H1 (cell line): ENCODE results near the gene KIDINS220. TPM values are rescaled to one million over a fixed set of nuclear protein-coding genes. Genes with fewer than 3 reads are reported as not detected.

ENCODE experiments used
- CTCF ChIA-PET: fragments of 300-600 bp; sonication (Branson Sonifier 250); formaldehyde crosslinking; loops from one replicate; lab custom pipeline; 2021; ENCODE audit not compliant: partially characterized antibody; lab: Charles Lee
- POLR2A ChIA-PET: fragments of 300-600 bp; sonication (Branson Sonifier 250); formaldehyde crosslinking; loops from one replicate; lab custom pipeline; 2021; ENCODE audit warnings: inconsistent platforms; ENCODE audit not compliant: partially characterized antibody; lab: Charles Lee
- DNase-seq, 2 experiments: peaks; one replicate each; pipeline versions ENCODE4 v3.0.0 to v3.0.0-alpha.2; 2010 to 2022; ENCODE audit warnings: low spot score in 2 of 2, low read depth in 1 of 2, mixed read lengths in 1 of 2
- FAIRE-seq: peaks from 2 replicates; lab custom pipeline; 2011; peaks lifted over from hg19 to GRCh38; lab: Jason Lieb, UNC
- H2AFZ ChIP-seq: 2 replicates; pipeline ENCODE4 v1.8.1; 2012; ENCODE audit warnings: low read length, inconsistent platforms
- H2AK5ac ChIP-seq: 2 replicates; pipeline ENCODE4 v1.6.1; 2013; ENCODE audit warnings: low read depth, low read length
- H2BK120ac ChIP-seq: replicated peaks from 2 replicates; pipeline ENCODE3; 2013; ENCODE audit warnings: low read depth, low read length, inconsistent platforms
- H2BK12ac ChIP-seq: 2 replicates; pipeline ENCODE4 v1.6.1; 2013; ENCODE audit warnings: low read depth, low read length
- H2BK15ac ChIP-seq: 2 replicates; pipeline ENCODE4 v1.6.1; 2013; ENCODE audit warnings: low read length
- H2BK20ac ChIP-seq: 2 replicates; pipeline ENCODE4 v1.6.1; 2013; ENCODE audit warnings: low read length
- H2BK5ac ChIP-seq: 2 replicates; pipeline ENCODE4 v1.6.1; 2013; ENCODE audit warnings: low read depth, low read length
- H3K14ac ChIP-seq: 2 replicates; pipeline ENCODE4 v1.6.1; 2013; ENCODE audit warnings: inconsistent platforms; ENCODE audit not compliant: insufficient read length
- H3K18ac ChIP-seq: 2 replicates; pipeline ENCODE4 v1.6.1; 2013; ENCODE audit warnings: low read length; ENCODE audit errors: extremely low read depth
- H3K23ac ChIP-seq: 2 replicates; pipeline ENCODE4 v1.6.1; 2013; ENCODE audit warnings: inconsistent platforms; ENCODE audit not compliant: insufficient read length
- H3K23me2 ChIP-seq: 2 replicates; pipeline ENCODE4 v1.6.1; 2013; ENCODE audit warnings: low read depth, low read length
- H3K27ac ChIP-seq: 2 replicates; pipeline ENCODE4 v1.6.1; 2011; ENCODE audit warnings: low read depth, low read length, inconsistent platforms
- H3K27me3 ChIP-seq, 4 experiments: replicated peaks in 1 of 4; 1 replicate in 1 of 4; 2 replicates in 3 of 4; pipeline versions ENCODE4 v1.6.1 to v1.8.1; 2011 to 2013; ENCODE audit warnings: low read length in 3 of 4, mild to moderate bottlenecking in 3 of 4, inconsistent platforms in 2 of 4, mixed read lengths in 2 of 4, moderate library complexity in 1 of 4; ENCODE audit not compliant: control insufficient read depth in 3 of 4, insufficient read depth in 3 of 4; ENCODE audit errors: extremely low read depth in 1 of 4
- H3K36me3 ChIP-seq, 4 experiments: 2 replicates each; pipeline versions ENCODE4 v1.6.1 to v1.8.1; 2011 to 2013; ENCODE audit warnings: mild to moderate bottlenecking in 4 of 4, low read length in 3 of 4, moderate library complexity in 2 of 4, control low read depth in 1 of 4, inconsistent platforms in 1 of 4; ENCODE audit not compliant: insufficient read depth in 4 of 4, control insufficient read depth in 2 of 4
- H3K4ac ChIP-seq: replicated peaks from 2 replicates; pipeline ENCODE3; 2013; ENCODE audit warnings: low read length, low read depth, mixed read lengths, inconsistent platforms; ENCODE audit not compliant: insufficient read length
- H3K4me1 ChIP-seq, 4 experiments: replicated peaks in 1 of 4; 1 replicate in 1 of 4; 2 replicates in 3 of 4; pipeline versions ENCODE4 v1.6.1 to v1.8.1; 2011 to 2013; ENCODE audit warnings: low read length in 3 of 4, inconsistent platforms in 2 of 4, mixed read lengths in 1 of 4; ENCODE audit not compliant: insufficient read depth in 4 of 4, control insufficient read depth in 3 of 4
- H3K4me2 ChIP-seq, 2 experiments: 2 replicates each; pipeline versions ENCODE4 v1.6.1 to v1.8.1; 2011 to 2013; ENCODE audit warnings: low read depth in 2 of 2, low read length in 2 of 2, control low read depth in 1 of 2, inconsistent platforms in 1 of 2, mild to moderate bottlenecking in 1 of 2; ENCODE audit not compliant: insufficient read depth in 1 of 2
- H3K4me3 ChIP-seq, 4 experiments: fragments of 200-600, 300-600 bp in 1 of 4; sonication (generic), shearing (Covaris generic), sonication (Bioruptor Twin) in 1 of 4; 2 replicates each; pipeline versions ENCODE4 v1.5.1 to v1.8.1; 2011 to 2016; ENCODE audit warnings: low read length in 4 of 4, low read depth in 3 of 4, control low read depth in 2 of 4, inconsistent platforms in 2 of 4, mild to moderate bottlenecking in 2 of 4, mixed read lengths in 1 of 4, moderate library complexity in 1 of 4; ENCODE audit not compliant: insufficient read depth in 2 of 4; ENCODE audit errors: extremely low read depth in 1 of 4
- H3K56ac ChIP-seq: replicated peaks from 2 replicates; pipeline ENCODE3; 2013; ENCODE audit warnings: low read depth, mild to moderate bottlenecking, mixed read lengths, low read length, inconsistent platforms; ENCODE audit not compliant: insufficient read length
- H3K79me1 ChIP-seq: 2 replicates; pipeline ENCODE4 v1.6.1; 2013; ENCODE audit warnings: low read depth, low read length, control low read depth
- H3K79me2 ChIP-seq, 2 experiments: 2 replicates each; pipeline versions ENCODE4 v1.6.1 to v1.8.1; 2012 to 2013; ENCODE audit warnings: low read length in 2 of 2, mild to moderate bottlenecking in 2 of 2, inconsistent platforms in 1 of 2; ENCODE audit not compliant: insufficient read depth in 2 of 2, control insufficient read depth in 1 of 2
- H3K9ac ChIP-seq, 4 experiments: replicated peaks in 1 of 4; 1 replicate in 1 of 4; 2 replicates in 3 of 4; pipeline versions ENCODE4 v1.6.1 to v1.8.1; 2011 to 2013; ENCODE audit warnings: low read depth in 3 of 4, low read length in 3 of 4, control low read depth in 2 of 4, mild to moderate bottlenecking in 2 of 4, moderate library complexity in 2 of 4, inconsistent platforms in 1 of 4; ENCODE audit errors: extremely low read depth in 1 of 4
- H3K9me3 ChIP-seq, 2 experiments: 2 replicates each; pipeline versions ENCODE4 v1.6.1 to v1.8.1; 2012 to 2013; ENCODE audit warnings: mild to moderate bottlenecking in 2 of 2, moderate library complexity in 2 of 2, control low read depth in 1 of 2, inconsistent platforms in 1 of 2, low read depth in 1 of 2, low read length in 1 of 2, mixed read lengths in 1 of 2; ENCODE audit not compliant: insufficient read depth in 2 of 2
- H4K20me1 ChIP-seq, 2 experiments: replicated peaks in 1 of 2; 2 replicates each; pipeline versions ENCODE3 to v1.8.1; 2011 to 2013; ENCODE audit warnings: inconsistent platforms in 2 of 2, low read length in 2 of 2, mild to moderate bottlenecking in 1 of 2; ENCODE audit not compliant: insufficient read depth in 2 of 2, control insufficient read depth in 1 of 2
- H4K5ac ChIP-seq: 2 replicates; pipeline ENCODE4 v1.6.1; 2013; ENCODE audit warnings: low read length, low read depth, mixed read lengths, inconsistent platforms; ENCODE audit not compliant: insufficient read length
- H4K8ac ChIP-seq: 2 replicates; pipeline ENCODE4 v1.8.0; 2013; ENCODE audit warnings: mild to moderate bottlenecking, moderate library complexity, low read length, inconsistent platforms; ENCODE audit not compliant: insufficient read depth; ENCODE audit errors: extremely low read depth
- H4K91ac ChIP-seq: replicated peaks from 2 replicates; pipeline ENCODE3; 2013; ENCODE audit warnings: low read length, mixed read lengths, inconsistent platforms; ENCODE audit not compliant: insufficient read length
- CBX5 ChIP-seq: fragments of 300-800, 300-1000 bp; sonication (generic); IDR thresholded peaks from 2 replicates; pipeline ENCODE4 v1.7.1; 2016; ENCODE audit warnings: antibody characterized with exemption, low read length, low read depth
- CHD1 ChIP-seq: IDR thresholded peaks from 2 replicates; pipeline ENCODE4 v1.6.1; 2012; ENCODE audit warnings: low read depth, low read length, improper control_type of control experiment
- CTBP2 ChIP-seq: IDR thresholded peaks from 2 replicates; pipeline ENCODE4 v1.7.0; 2011; ENCODE audit warnings: borderline replicate concordance, mild to moderate bottlenecking, moderate library complexity, mixed read lengths, low read length; ENCODE audit not compliant: insufficient read depth, insufficient read length
- E2F6 ChIP-seq: IDR thresholded peaks from 2 replicates; pipeline ENCODE4 v1.6.1; 2012; ENCODE audit warnings: inconsistent platforms
- EGR1 ChIP-seq: IDR thresholded peaks from 2 replicates; pipeline ENCODE4 v1.6.1; 2011; ENCODE audit warnings: low read depth, low read length, borderline replicate concordance
- EZH2 ChIP-seq: fragments of 200-600 bp; sonication (generic); IDR thresholded peaks from 2 replicates; pipeline ENCODE4 v1.7.1; 2012; ENCODE audit warnings: low read depth, mild to moderate bottlenecking, moderate library complexity, low read length, inconsistent platforms; ENCODE audit not compliant: severe bottlenecking
- FOSL1 ChIP-seq: IDR thresholded peaks from 2 replicates; pipeline ENCODE4 v1.6.1; 2011; ENCODE audit warnings: mild to moderate bottlenecking, low read depth, low read length, moderate library complexity; ENCODE audit not compliant: insufficient read depth
- GABPA ChIP-seq: IDR thresholded peaks from 2 replicates; pipeline ENCODE4 v1.6.1; 2011; ENCODE audit warnings: mild to moderate bottlenecking, low read length, moderate library complexity, borderline replicate concordance; ENCODE audit not compliant: insufficient read depth
- HDAC2 ChIP-seq, 2 experiments: fragments of 300-600 bp in 1 of 2; sonication (generic) in 1 of 2; IDR thresholded peaks; 2 replicates each; pipeline ENCODE4 v1.6.1; 2011 to 2012; ENCODE audit warnings: low read depth in 2 of 2, low read length in 2 of 2, mild to moderate bottlenecking in 2 of 2, moderate library complexity in 2 of 2, borderline replicate concordance in 1 of 2, inconsistent platforms in 1 of 2
- KDM5A ChIP-seq: fragments of 200-600 bp; IDR thresholded peaks from 2 replicates; pipeline ENCODE4 v1.7.1; 2012; ENCODE audit warnings: mild to moderate bottlenecking, low read length, inconsistent platforms, mixed read lengths
- WGBS, 2 experiments: shearing (Covaris generic) in 1 of 2; methylation state at CpG; one replicate each; pipeline versions ENCODE4 v1.1.6 to v1.1.7; 2013 to 2015; ENCODE audit warnings: low lambda C conversion rate in 2 of 2, mixed read lengths in 2 of 2, inconsistent platforms in 1 of 2, low coverage in 1 of 2, missing lambda C conversion rate in 1 of 2; ENCODE audit not compliant: insufficient replicate concordance in 2 of 2, insufficient coverage in 1 of 2, insufficient read length in 1 of 2; ENCODE audit errors: extremely low coverage in 1 of 2, missing lambda C conversion rate in 1 of 2; 5-methylcytosine and 5-hydroxymethylcytosine counted together
- polyA plus RNA-seq, 7 experiments: library from polyadenylated mRNA; depleted of rRNA in 3 of 7; stranded (reverse) in 5 of 7; unstranded in 2 of 7; fragments of >200 nt in 5 of 7; fragments of 200-250 nt in 2 of 7; gene quantifications; 1 replicate in 5 of 7; 2 replicates in 1 of 7; 4 replicates in 1 of 7; pipeline versions ENCODE4 v1.2.1 to v1.2.3, GENCODE V29; 2011 to 2013; ENCODE audit warnings: missing spikeins in 2 of 7, mixed read lengths in 2 of 7
- total RNA-seq: library from RNA; stranded (reverse); fragmentation: NEBNext Ultra II Directional; extraction: Animal tissue kit (Norgen Biotek cat#: 25700); gene quantifications from 2 replicates; pipeline ENCODE4 v1.2.1, GENCODE V29; 2021
- TF ChIP-seq, protein P1 (sequence below): IDR thresholded peaks from 2 replicates; pipeline ENCODE4 v1.6.1; 2011; ENCODE audit warnings: low read depth, mild to moderate bottlenecking, low read length; ENCODE audit not compliant: insufficient read depth

The KIDINS220 gene
- total and polyA plus RNA-seq, 2 of the 8 experiments (the other 6 are each of a cell fraction or from before 2014, with no cell fraction given): 21.2 to 27.1 TPM

DNA sequence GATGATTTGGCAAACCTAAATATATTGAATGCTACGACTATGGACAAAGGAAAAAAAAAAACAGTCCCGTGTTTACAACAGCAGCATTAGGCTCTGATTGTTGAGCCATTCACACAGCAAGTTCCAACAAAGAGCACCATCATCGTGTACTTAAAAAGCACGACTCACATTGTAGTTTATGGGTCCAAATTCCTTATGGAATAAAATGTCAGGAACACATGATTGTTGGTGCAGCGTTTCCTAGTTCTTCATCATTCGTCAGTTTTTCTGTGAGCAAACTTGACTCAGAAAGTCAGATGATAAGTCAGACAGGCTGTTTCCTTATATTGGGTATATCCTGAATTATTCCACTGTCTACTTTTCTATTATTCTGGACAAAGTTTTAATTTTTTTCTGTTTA is 10.0 kb upstream of the KIDINS220 start:
- H2BK12ac ChIP-seq: no peak overlapping the region
- H2BK5ac ChIP-seq: no peak overlapping the region
- no peaks in the 10 kb centered on the region for H3K9me3 ChIP-seq
- ChIA-PET CTCF (interaction anchor here (0.5 kb wide), 1 partner anchor 26 kb away, joined by 3 read pairs; no protein-coding TSS in a partner anchor), POLR2A (no interaction called here)
- no peak overlapping the region for H3K27ac ChIP-seq
- H3K79me1 ChIP-seq: no peaks in the 10 kb centered on the region
- TF ChIP-seq CHD1 (no peak), E2F6 (no peak), KDM5A (no peak), EGR1 (no peak), FOSL1 (no peak), HDAC2 (IDR thresholded peaks at IDR 0.05; ENCODE audit: borderline replicate concordance in 1 of 2, low read depth in 2 of 2, low read length in 2 of 2) (no peak), CBX5 (no peak), CTBP2 (no peak), EZH2 (no peak), GABPA (no peak)
- TF ChIP-seq, protein P1, sequence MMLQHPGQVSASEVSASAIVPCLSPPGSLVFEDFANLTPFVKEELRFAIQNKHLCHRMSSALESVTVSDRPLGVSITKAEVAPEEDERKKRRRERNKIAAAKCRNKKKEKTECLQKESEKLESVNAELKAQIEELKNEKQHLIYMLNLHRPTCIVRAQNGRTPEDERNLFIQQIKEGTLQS: no peak
- no peaks in the 10 kb centered on the region for H3K79me2 ChIP-seq
- no peaks in the 10 kb centered on the region for H4K20me1 ChIP-seq
- no peak overlapping the region for H2BK15ac ChIP-seq
- H4K5ac ChIP-seq: no peak overlapping the region
- WGBS, 2 experiments: 93% methylated on average over 6 of the region's 6 CpGs; no CpG with 5 or more reads in 1 of the 2 experiments
- H4K91ac ChIP-seq: no peak overlapping the region
- no peaks in the 10 kb centered on the region for H3K4me1 ChIP-seq
- DNase-seq (no peak), FAIRE-seq (no peak)
- no peaks in the 10 kb centered on the region for H3K27me3 ChIP-seq
- H2BK120ac ChIP-seq: no peak overlapping the region
- H3K56ac ChIP-seq: no peak overlapping the region
- H2AFZ ChIP-seq: no peak overlapping the region
- no peak overlapping the region for H3K18ac ChIP-seq
- no peak overlapping the region for H3K4me3 ChIP-seq
- H3K4me2 ChIP-seq: no peak overlapping the region
- H3K36me3 ChIP-seq: no peaks in the 10 kb centered on the region
- H3K14ac ChIP-seq: no peak overlapping the region
- no peaks in the 10 kb centered on the region for H3K23me2 ChIP-seq
- H3K23ac ChIP-seq: no peak overlapping the region
- no peak overlapping the region for H2AK5ac ChIP-seq
- H3K9ac ChIP-seq: no peak overlapping the region
- H3K4ac ChIP-seq: no peak overlapping the region
- H4K8ac ChIP-seq: no peak overlapping the region
- H2BK20ac ChIP-seq: no peak overlapping the region
